ENCODE measurements around the gene GALNT18. TPM values are rescaled to one million over a fixed set of nuclear protein-coding genes. Genes with fewer than 3 reads are reported as not detected.

Gene GALNT18
- total and polyA plus RNA-seq, 2 donors (not counting 3 experiments of a cell fraction or from before 2014, with no cell fraction given) = 0.17 to 0.18 TPM

DNA sequence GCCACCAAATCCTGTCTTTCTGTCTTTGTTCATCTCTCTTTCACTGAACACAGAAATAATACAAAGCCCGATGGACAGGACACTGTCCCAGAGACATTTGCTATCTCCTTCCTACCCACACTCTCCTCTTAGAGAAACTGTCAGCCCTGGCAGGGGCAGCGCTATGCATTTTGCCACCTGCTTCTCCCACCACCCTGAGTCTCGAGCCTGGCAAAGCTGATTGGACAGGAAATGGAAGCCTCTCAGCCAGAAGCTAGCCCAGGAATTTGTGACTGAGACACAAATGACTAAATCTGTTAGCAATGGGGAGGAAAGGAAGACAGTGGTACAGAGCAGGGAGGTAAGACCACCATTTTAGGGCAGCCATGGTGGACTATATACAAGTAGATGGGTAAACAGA, 14.9 kb upstream of the GALNT18 start:
- H3K27me3 ChIP-seq (ENCODE audit: control insufficient read depth in 2 of 2, insufficient read depth in 2 of 2, low read length in 2 of 2) = no peaks in the 10 kb centered on the region
- no peaks in the 10 kb centered on the region for H4K20me1 ChIP-seq (replicated peaks; ENCODE audit: control insufficient read depth, extremely low read depth, insufficient read depth, low read length)
- no TSS peak for BruUV-seq (replicated peaks)
- H3K36me3 ChIP-seq (ENCODE audit: control insufficient read depth in 2 of 2, extremely low read depth in 1 of 2, insufficient read depth in 2 of 2, low read length in 2 of 2) = no peaks in the 10 kb centered on the region
- FAIRE-seq = no peak
- CTCF ChIA-PET = no interaction called here
- H3K4me3 ChIP-seq (replicated peaks in 1 of 3; ENCODE audit: insufficient read depth in 1 of 3, low read depth in 1 of 3, low read length in 3 of 3) = no peak overlapping the region
- no peaks in the 10 kb centered on the region for H3K9me3 ChIP-seq (replicated peaks; ENCODE audit: control insufficient read depth, insufficient read depth, low read length)
- DNase-seq (ENCODE audit: low read depth, low spot score) = no peak
- dilution Hi-C loops (cut with MboI; ENCODE audit: extremely low pct_ligation_motif_present, low sequenced_read_pairs) (no loop called here), intact Hi-C loops (cut with micrococcal nuclease) (no loop called here)
- H3K79me2 ChIP-seq (ENCODE audit: control insufficient read depth, insufficient read depth, low read length) = no peaks in the 10 kb centered on the region
- POLR2A ChIA-PET = no interaction called here
- no peak overlapping the region for H2AFZ ChIP-seq (ENCODE audit: low read depth, low read length)
- TF ChIP-seq FOS (IDR thresholded peaks at IDR 0.05; ENCODE audit: borderline replicate concordance, insufficient read depth, low read length) = no peak
- H3K27ac ChIP-seq (ENCODE audit: insufficient read depth, low read depth, low read length) = no peak overlapping the region
- H3K9me1 ChIP-seq (replicated peaks; ENCODE audit: control insufficient read depth, extremely low read depth, insufficient read depth, low read length) = no peaks in the 10 kb centered on the region
- no peaks in the 10 kb centered on the region for H3K4me1 ChIP-seq (ENCODE audit: control insufficient read depth, extremely low read depth, insufficient read depth, low read length)
- no peak overlapping the region for H3K9ac ChIP-seq (replicated peaks; ENCODE audit: extremely low read depth, insufficient read depth, low read length)
- no peak overlapping the region for H3K4me2 ChIP-seq (ENCODE audit: insufficient read depth, low read length)

DNA sequence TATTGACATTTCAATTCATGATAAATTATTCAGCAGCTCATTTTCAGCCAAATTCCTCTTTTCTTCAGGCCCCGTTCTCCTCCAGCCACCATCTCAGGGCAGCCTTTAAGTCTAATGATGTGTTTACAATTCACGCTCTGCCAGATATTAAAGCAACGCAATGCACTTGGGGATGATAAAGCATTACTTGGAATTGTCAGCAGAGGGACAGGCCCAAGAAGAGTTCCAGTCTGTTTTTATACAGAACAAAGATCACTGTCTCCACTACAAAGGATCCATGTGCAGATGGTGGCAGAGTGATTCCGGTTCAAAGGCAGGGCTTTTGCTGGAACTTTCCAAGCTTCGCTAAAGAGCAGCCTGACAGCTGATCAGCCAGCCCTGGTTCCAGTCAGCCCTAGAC, 13.6 kb upstream of the GALNT18 start:
- no peaks in the 10 kb centered on the region for H3K9me3 ChIP-seq (replicated peaks; ENCODE audit: control insufficient read depth, insufficient read depth, low read length)

More for the DNA sequence above, 13.6 kb upstream of the GALNT18 start:
- Histone ChIP-seq H3K9me1 (replicated peaks; ENCODE audit: control insufficient read depth, extremely low read depth, insufficient read depth, low read length) (no peaks in the 10 kb centered on the region), H3K36me3 (ENCODE audit: control insufficient read depth in 2 of 2, extremely low read depth in 1 of 2, insufficient read depth in 2 of 2, low read length in 2 of 2) (no peaks in the 10 kb centered on the region), H4K20me1 (replicated peaks; ENCODE audit: control insufficient read depth, extremely low read depth, insufficient read depth, low read length) (no peaks in the 10 kb centered on the region), H3K9ac (replicated peaks; ENCODE audit: extremely low read depth, insufficient read depth, low read length) (no peak overlapping the region), H3K27me3 (ENCODE audit: control insufficient read depth in 2 of 2, insufficient read depth in 2 of 2, low read length in 2 of 2) (no peaks in the 10 kb centered on the region), H3K4me2 (ENCODE audit: insufficient read depth, low read length) (no peak overlapping the region), H3K4me1 (ENCODE audit: control insufficient read depth, extremely low read depth, insufficient read depth, low read length) (no peaks in the 10 kb centered on the region), H3K4me3 (replicated peaks in 1 of 3; ENCODE audit: insufficient read depth in 1 of 3, low read depth in 1 of 3, low read length in 3 of 3) (no peak overlapping the region), H3K79me2 (ENCODE audit: control insufficient read depth, insufficient read depth, low read length) (no peaks in the 10 kb centered on the region), H2AFZ (ENCODE audit: low read depth, low read length) (no peak overlapping the region), H3K27ac (ENCODE audit: insufficient read depth, low read depth, low read length) (no peak overlapping the region)
- ChIA-PET CTCF (interaction anchor here (1.0 kb wide), 1 partner anchor 14 kb away, joined by 3 read pairs; the partner anchor contains the start of gene GALNT18), POLR2A (no interaction called here)
- BruUV-seq (replicated peaks) = no TSS peak
- TF ChIP-seq JUN (IDR thresholded peaks at IDR 0.05; ENCODE audit: borderline replicate concordance, insufficient read depth, insufficient read length, low read depth) (no peak), GATA2 (IDR thresholded peaks at IDR 0.05; ENCODE audit: insufficient read depth, insufficient read length, low read depth, low read length) (no peak), MYC (IDR thresholded peaks at IDR 0.05; ENCODE audit: low read depth, low read length) (no peak), FOS (IDR thresholded peaks at IDR 0.05; ENCODE audit: borderline replicate concordance, insufficient read depth, low read length) (no peak)
- TF ChIP-seq, protein P1, sequence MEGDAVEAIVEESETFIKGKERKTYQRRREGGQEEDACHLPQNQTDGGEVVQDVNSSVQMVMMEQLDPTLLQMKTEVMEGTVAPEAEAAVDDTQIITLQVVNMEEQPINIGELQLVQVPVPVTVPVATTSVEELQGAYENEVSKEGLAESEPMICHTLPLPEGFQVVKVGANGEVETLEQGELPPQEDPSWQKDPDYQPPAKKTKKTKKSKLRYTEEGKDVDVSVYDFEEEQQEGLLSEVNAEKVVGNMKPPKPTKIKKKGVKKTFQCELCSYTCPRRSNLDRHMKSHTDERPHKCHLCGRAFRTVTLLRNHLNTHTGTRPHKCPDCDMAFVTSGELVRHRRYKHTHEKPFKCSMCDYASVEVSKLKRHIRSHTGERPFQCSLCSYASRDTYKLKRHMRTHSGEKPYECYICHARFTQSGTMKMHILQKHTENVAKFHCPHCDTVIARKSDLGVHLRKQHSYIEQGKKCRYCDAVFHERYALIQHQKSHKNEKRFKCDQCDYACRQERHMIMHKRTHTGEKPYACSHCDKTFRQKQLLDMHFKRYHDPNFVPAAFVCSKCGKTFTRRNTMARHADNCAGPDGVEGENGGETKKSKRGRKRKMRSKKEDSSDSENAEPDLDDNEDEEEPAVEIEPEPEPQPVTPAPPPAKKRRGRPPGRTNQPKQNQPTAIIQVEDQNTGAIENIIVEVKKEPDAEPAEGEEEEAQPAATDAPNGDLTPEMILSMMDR (IDR thresholded peaks at IDR 0.05; ENCODE audit: extremely low read depth in 1 of 2, insufficient read depth in 1 of 2, low read depth in 1 of 2, low read length in 2 of 2) = no peak
- FAIRE-seq = no peak
- dilution Hi-C loops (cut with MboI; ENCODE audit: extremely low pct_ligation_motif_present, low sequenced_read_pairs) = no loop called here
- no peak for DNase-seq (ENCODE audit: low read depth, low spot score)
- intact Hi-C loops (cut with micrococcal nuclease) = no loop called here

Measured in endothelial cell of umbilical vein (primary cell).